ENCODE data around the gene ZBTB47. TPM values are rescaled to one million over a fixed set of nuclear protein-coding genes. Genes with fewer than 3 reads are reported as not detected.

Gene ZBTB47
- total and polyA plus RNA-seq, 5 donors from 2014 or later: 0.49 TPM; not detected in 4

GRCh38 chr3:42653303-42653559, 266 bp upstream of the ZBTB47 start:
- Histone ChIP-seq H3K27ac (ENCODE audit: insufficient read depth, low read length, poor library complexity, severe bottlenecking) (no peak overlapping the region), H3K4me1 (ENCODE audit: control insufficient read depth, insufficient read depth, low read length, poor library complexity, severe bottlenecking) (peaks cover 18% of the 10 kb centered on the region), H3K4me3 (ENCODE audit: low read depth, low read length) (no peak overlapping the region), H3K9me3 (ENCODE audit: control insufficient read depth in 2 of 2, low read length in 2 of 2) (no peaks in the 10 kb centered on the region), H3K27me3 (ENCODE audit: control insufficient read depth, insufficient read depth, low read length) (no peaks in the 10 kb centered on the region), H3K36me3 (ENCODE audit: control insufficient read depth, insufficient read depth, low read length) (peaks cover 6% of the 10 kb centered on the region)
- H3K4me1 Mint-ChIP-seq: peaks cover 0 to 11% (median 7%) of the 10 kb centered on the region in 4 donors
- no peak for ATAC-seq (ENCODE audit: low read depth in 2 of 2)
- H3K36me3 Mint-ChIP-seq: peaks cover 9% of the 10 kb centered on the region
- peaks cover 16% of the 10 kb centered on the region for H3K27me3 Mint-ChIP-seq
- H3K9me3 Mint-ChIP-seq: no peaks in the 10 kb centered on the region
- no peak for DNase-seq
- H3K27ac Mint-ChIP-seq: peak overlapping the region in 1 of 3 donors; percentile 83
- H3K4me3 Mint-ChIP-seq: peak overlapping the region; percentile 48 to 92 (median 64)

DNA sequence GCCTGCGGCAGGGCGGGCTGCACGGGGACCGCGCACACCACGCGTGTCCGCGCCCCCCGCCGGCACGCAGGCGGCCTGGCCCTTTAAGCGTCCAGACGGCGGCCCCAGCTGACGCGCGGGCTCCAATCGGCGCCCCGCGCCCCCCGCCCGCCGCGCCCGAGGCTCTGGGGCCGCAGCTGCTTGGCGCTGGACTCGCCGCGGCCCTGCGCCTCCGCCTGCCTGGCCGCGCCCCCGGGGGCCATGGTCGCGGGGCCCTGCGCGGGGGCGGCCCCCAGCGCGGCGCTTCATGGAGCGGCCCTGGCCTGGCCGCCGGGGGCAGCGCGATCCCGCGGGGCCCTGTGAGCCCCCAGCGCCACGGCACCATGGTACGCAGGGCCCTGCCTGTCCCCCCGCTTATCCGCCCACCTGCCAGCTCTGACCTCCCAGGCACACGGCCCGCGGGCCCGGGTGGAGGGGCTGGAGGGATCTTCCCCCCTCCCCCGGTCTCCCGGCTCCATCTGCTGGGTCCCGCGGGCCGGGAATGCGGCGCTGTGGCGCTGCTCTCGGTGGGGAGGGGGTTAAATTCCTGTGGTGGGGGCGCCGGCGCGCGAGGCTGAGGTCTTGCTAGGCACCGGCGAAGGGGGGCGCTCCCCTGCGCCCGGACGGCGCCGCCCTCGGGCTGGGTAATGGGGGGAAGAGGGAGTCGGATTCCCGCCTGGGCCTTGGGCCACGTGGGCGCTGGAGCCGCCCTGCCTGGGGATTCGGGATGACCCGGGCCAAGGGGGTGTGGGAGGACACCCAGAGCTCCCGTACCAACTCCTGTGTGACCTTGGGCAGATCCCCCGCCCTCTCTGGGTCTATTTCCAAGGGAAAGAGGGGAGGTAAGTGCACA, 1.1 kb downstream of the ZBTB47 start:
- Histone ChIP-seq H3K4me3 (ENCODE audit: low read depth, low read length) (no peak overlapping the region), H3K36me3 (ENCODE audit: control insufficient read depth, insufficient read depth, low read length) (no peaks in the 10 kb centered on the region), H3K4me1 (ENCODE audit: control insufficient read depth, insufficient read depth, low read length, poor library complexity, severe bottlenecking) (peaks cover 18% of the 10 kb centered on the region), H3K9me3 (ENCODE audit: control insufficient read depth in 2 of 2, low read length in 2 of 2) (no peaks in the 10 kb centered on the region), H3K27ac (ENCODE audit: insufficient read depth, low read length, poor library complexity, severe bottlenecking) (no peak overlapping the region), H3K27me3 (ENCODE audit: control insufficient read depth, insufficient read depth, low read length) (no peaks in the 10 kb centered on the region)
- peaks cover under 1% of the 10 kb centered on the region for H3K36me3 Mint-ChIP-seq
- peaks cover 0 to 9% (median 4%) of the 10 kb centered on the region in 4 donors for H3K4me1 Mint-ChIP-seq
- H3K27ac Mint-ChIP-seq: no peak overlapping the region
- DNase-seq (no peak), ATAC-seq (ENCODE audit: low read depth in 2 of 2) (peak; percentile 23 to 25)
- H3K27me3 Mint-ChIP-seq: peaks cover 16% of the 10 kb centered on the region
- no peaks in the 10 kb centered on the region for H3K9me3 Mint-ChIP-seq
- H3K4me3 Mint-ChIP-seq: peak overlapping the region in 3 of 4 donors; percentile 24 to 73 (median 55)

DNA sequence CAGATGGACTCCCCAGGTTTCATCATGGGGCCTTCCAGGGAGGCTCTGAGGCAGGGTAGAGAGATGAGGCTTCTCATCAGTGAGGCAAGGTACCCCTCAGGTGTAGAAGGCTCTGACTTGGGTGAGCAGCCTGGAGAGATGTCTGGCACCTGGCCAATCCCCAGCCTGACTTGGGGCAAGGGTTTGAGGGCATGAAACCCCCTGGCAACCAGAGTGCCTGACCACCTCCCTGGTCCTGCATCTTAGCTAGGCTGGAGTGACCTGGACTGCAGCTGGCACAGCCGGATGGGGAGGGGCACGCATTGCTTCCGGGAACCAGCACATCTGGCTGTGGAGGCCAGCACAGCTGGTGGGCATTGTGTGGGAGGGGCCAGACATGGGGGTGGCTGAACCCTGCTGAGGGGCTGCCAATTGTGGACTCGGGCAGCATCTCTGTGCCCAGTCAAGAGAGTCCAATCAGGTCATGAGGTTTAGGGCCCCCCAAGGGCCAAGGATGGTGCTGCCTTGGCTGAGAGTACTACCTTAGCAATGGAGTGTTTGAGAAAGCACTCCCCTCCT, 1.9 kb downstream of the ZBTB47 start:
- Mint-ChIP-seq H3K4me3 (peak overlapping the region in 3 of 4 donors; percentile 24 to 55 (median 38)), H3K36me3 (no peaks in the 10 kb centered on the region), H3K27ac (no peak overlapping the region), H3K4me1 (peaks cover 0 to 9% (median 4%) of the 10 kb centered on the region in 4 donors), H3K27me3 (peaks cover 16% of the 10 kb centered on the region), H3K9me3 (no peaks in the 10 kb centered on the region)
- no peaks in the 10 kb centered on the region for H3K36me3 ChIP-seq (ENCODE audit: control insufficient read depth, insufficient read depth, low read length)
- DNase-seq (no peak), ATAC-seq (ENCODE audit: low read depth in 2 of 2) (no peak)
- no peaks in the 10 kb centered on the region for H3K9me3 ChIP-seq (ENCODE audit: control insufficient read depth in 2 of 2, low read length in 2 of 2)
- H3K4me1 ChIP-seq (ENCODE audit: control insufficient read depth, insufficient read depth, low read length, poor library complexity, severe bottlenecking): peaks cover 18% of the 10 kb centered on the region
- no peaks in the 10 kb centered on the region for H3K27me3 ChIP-seq (ENCODE audit: control insufficient read depth, insufficient read depth, low read length)
- H3K27ac ChIP-seq (ENCODE audit: insufficient read depth, low read length, poor library complexity, severe bottlenecking): no peak overlapping the region
- no peak overlapping the region for H3K4me3 ChIP-seq (ENCODE audit: low read depth, low read length)

DNA sequence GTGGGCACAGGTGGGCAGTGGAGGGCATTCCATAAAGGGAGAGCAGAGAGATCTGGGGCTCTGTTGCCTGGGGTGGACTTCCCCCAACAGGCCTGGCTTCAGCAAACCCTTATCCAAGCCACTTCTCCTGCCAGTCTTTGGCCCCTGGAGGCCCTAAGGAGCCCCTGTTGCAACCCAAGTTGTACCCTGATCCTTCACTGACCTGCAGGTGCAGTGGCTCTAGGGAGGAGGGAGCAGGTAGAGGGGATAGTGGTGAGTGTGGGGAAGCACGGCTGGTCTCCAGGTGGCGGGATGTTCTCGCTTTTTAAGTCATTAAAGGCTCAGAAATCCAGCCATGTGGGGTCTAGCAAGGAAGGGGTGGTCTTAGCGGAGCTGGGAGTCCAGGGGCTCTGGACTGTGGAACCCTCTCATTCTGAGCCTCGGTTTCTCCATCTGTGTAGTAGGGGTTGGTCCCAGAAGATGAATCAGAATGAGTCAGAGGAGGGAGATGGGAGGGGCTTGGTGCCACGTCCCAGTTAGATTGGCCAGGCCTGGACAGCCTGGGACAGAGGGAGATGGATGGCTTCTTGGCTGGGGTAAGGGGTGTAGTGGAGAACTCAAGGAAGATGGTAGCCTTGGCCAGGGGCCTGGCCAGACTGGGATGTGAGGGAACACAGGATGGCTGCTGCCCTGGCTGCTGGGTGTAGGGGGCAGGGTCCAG, 2.6 kb downstream of the ZBTB47 start:
- H3K4me3 Mint-ChIP-seq: peak overlapping the region in 1 of 4 donors; percentile 38
- Histone ChIP-seq H3K4me1 (ENCODE audit: control insufficient read depth, insufficient read depth, low read length, poor library complexity, severe bottlenecking) (peaks cover 18% of the 10 kb centered on the region), H3K4me3 (ENCODE audit: low read depth, low read length) (no peak overlapping the region), H3K9me3 (ENCODE audit: control insufficient read depth in 2 of 2, low read length in 2 of 2) (no peaks in the 10 kb centered on the region), H3K27ac (ENCODE audit: insufficient read depth, low read length, poor library complexity, severe bottlenecking) (no peak overlapping the region), H3K27me3 (ENCODE audit: control insufficient read depth, insufficient read depth, low read length) (no peaks in the 10 kb centered on the region), H3K36me3 (ENCODE audit: control insufficient read depth, insufficient read depth, low read length) (no peaks in the 10 kb centered on the region)
- H3K9me3 Mint-ChIP-seq: no peaks in the 10 kb centered on the region
- DNase-seq: no peak
- no peaks in the 10 kb centered on the region for H3K36me3 Mint-ChIP-seq
- peaks cover 0 to 9% (median 4%) of the 10 kb centered on the region in 4 donors for H3K4me1 Mint-ChIP-seq
- no peak overlapping the region for H3K27ac Mint-ChIP-seq
- ATAC-seq (ENCODE audit: low read depth in 2 of 2): no peak
- peaks cover 16% of the 10 kb centered on the region for H3K27me3 Mint-ChIP-seq

DNA sequence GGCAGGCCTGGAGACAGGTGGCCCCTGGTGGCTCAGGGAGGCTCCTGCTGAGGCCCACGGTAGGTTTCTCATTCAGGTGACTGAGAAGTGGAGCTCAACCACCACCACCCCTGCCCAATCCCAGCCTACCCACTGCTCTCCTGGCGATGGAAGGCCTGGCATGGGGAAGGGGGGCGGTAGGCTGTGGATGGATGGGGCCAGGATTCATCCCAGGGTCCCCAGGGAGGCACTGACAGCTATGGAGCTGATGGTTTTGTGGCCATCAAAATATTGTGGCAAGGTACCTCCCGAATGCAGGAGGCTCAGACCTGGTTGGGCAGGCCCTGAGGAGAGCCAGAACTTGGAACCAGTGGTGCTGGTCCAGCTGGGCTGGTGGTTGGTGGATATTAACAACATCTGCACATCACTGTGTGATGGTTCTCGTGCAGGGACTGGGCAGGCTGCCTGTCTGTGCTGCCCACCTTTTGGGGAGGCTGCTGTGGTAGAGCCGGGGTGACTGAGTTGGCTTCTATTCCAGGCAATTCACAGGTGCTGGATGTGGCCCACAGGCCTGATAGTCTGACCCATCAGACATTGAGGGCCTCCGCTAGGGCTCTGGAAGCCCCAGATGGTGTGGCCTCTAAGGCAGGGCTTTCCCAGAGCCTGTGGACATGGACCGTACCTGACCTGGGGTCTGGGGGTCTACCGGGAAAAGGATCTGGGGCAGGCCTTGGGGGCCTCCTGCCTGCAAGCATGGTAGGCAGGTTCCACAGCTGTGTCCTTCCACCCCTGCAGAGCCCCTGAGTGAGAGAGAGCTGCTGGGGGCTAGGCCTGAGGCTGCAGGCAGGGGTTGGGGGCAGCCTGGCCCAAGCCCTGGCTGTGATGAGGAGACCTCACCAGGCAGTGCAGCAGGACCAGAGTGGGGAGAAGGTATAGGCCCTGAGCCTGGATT, 3.4 kb downstream of the ZBTB47 start:
- Mint-ChIP-seq H3K27ac (no peak overlapping the region), H3K27me3 (peaks cover 16% of the 10 kb centered on the region), H3K4me3 (no peak overlapping the region), H3K36me3 (no peaks in the 10 kb centered on the region), H3K9me3 (no peaks in the 10 kb centered on the region), H3K4me1 (peaks cover 0 to 9% (median 5%) of the 10 kb centered on the region in 4 donors)
- Histone ChIP-seq H3K9me3 (ENCODE audit: control insufficient read depth in 2 of 2, low read length in 2 of 2) (no peaks in the 10 kb centered on the region), H3K4me3 (ENCODE audit: low read depth, low read length) (no peak overlapping the region), H3K36me3 (ENCODE audit: control insufficient read depth, insufficient read depth, low read length) (no peaks in the 10 kb centered on the region), H3K4me1 (ENCODE audit: control insufficient read depth, insufficient read depth, low read length, poor library complexity, severe bottlenecking) (peaks cover 18% of the 10 kb centered on the region), H3K27me3 (ENCODE audit: control insufficient read depth, insufficient read depth, low read length) (no peaks in the 10 kb centered on the region), H3K27ac (ENCODE audit: insufficient read depth, low read length, poor library complexity, severe bottlenecking) (no peak overlapping the region)
- ATAC-seq (ENCODE audit: low read depth in 2 of 2) (no peak), DNase-seq (no peak)

- Mint-ChIP-seq H3K9me3 (no peaks in the 10 kb centered on the region), H3K4me1 (peaks cover 0 to 9% (median 5%) of the 10 kb centered on the region in 4 donors), H3K27me3 (peaks cover 11% of the 10 kb centered on the region), H3K4me3 (peak overlapping the region in 1 of 4 donors; percentile 56), H3K27ac (no peak overlapping the region), H3K36me3 (no peaks in the 10 kb centered on the region)
- peaks cover 15% of the 10 kb centered on the region for H3K4me1 ChIP-seq (ENCODE audit: control insufficient read depth, insufficient read depth, low read length, poor library complexity, severe bottlenecking)
- H3K27me3 ChIP-seq (ENCODE audit: control insufficient read depth, insufficient read depth, low read length): no peaks in the 10 kb centered on the region
- ATAC-seq (ENCODE audit: low read depth in 2 of 2) (no peak), DNase-seq (no peak)
- no peaks in the 10 kb centered on the region for H3K36me3 ChIP-seq (ENCODE audit: control insufficient read depth, insufficient read depth, low read length)
- no peak overlapping the region for H3K4me3 ChIP-seq (ENCODE audit: low read depth, low read length)
- H3K9me3 ChIP-seq (ENCODE audit: control insufficient read depth in 2 of 2, low read length in 2 of 2): no peaks in the 10 kb centered on the region
- no peak overlapping the region for H3K27ac ChIP-seq (ENCODE audit: insufficient read depth, low read length, poor library complexity, severe bottlenecking)
Observed at GRCh38 chr3:42657675-42658074, 4.2 kb downstream of the ZBTB47 start.

DNA sequence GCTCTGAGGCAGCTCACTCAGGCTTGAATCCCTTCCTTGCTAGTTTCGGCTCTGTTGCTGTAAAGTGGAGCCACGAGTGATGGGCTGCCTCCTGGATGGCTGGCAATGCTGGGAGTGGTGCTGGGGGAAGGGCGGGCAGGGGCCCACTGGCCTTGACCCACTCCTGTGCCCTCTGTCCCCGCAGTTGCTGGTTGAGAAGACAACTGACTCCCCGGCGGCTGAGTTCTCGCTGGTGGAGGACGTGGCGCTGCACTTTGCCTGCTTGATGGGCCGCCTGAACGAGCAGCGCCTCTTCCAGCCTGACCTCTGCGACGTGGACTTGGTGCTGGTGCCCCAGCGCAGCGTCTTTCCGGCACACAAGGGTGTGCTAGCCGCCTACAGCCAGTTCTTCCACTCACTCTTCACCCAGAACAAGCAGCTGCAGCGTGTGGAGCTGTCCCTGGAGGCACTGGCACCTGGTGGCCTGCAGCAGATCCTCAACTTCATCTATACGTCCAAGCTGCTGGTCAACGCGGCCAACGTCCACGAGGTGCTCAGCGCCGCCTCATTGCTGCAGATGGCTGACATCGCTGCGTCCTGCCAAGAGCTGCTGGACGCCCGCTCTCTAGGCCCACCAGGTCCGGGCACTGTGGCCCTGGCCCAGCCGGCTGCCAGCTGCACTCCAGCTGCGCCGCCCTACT, 4.7 kb downstream of the ZBTB47 start:
- Mint-ChIP-seq H3K27ac (no peak overlapping the region), H3K36me3 (no peaks in the 10 kb centered on the region), H3K9me3 (no peaks in the 10 kb centered on the region), H3K4me1 (peaks cover 0 to 6% (median 1%) of the 10 kb centered on the region in 4 donors), H3K27me3 (peaks cover 6% of the 10 kb centered on the region), H3K4me3 (peak overlapping the region in 1 of 4 donors; percentile 56)
- H3K9me3 ChIP-seq (ENCODE audit: control insufficient read depth in 2 of 2, low read length in 2 of 2): no peaks in the 10 kb centered on the region
- peaks cover 15% of the 10 kb centered on the region for H3K4me1 ChIP-seq (ENCODE audit: control insufficient read depth, insufficient read depth, low read length, poor library complexity, severe bottlenecking)
- no peak overlapping the region for H3K4me3 ChIP-seq (ENCODE audit: low read depth, low read length)
- H3K27ac ChIP-seq (ENCODE audit: insufficient read depth, low read length, poor library complexity, severe bottlenecking): no peak overlapping the region
- DNase-seq: no peak
- ATAC-seq (ENCODE audit: low read depth in 2 of 2): no peak
- no peaks in the 10 kb centered on the region for H3K36me3 ChIP-seq (ENCODE audit: control insufficient read depth, insufficient read depth, low read length)
- H3K27me3 ChIP-seq (ENCODE audit: control insufficient read depth, insufficient read depth, low read length): no peaks in the 10 kb centered on the region
